ENCODE data around the gene EPN3. TPM values are rescaled to one million over a fixed set of nuclear protein-coding genes. Genes with fewer than 3 reads are reported as not detected.

The EPN3 gene
- total and polyA plus RNA-seq, 2 donors from 2014 or later: 5.0 to 28.7 TPM

- Histone ChIP-seq H3K27ac (ENCODE audit: low read depth in 2 of 2, low read length in 2 of 2) (no peak overlapping the region), H3K4me3 (ENCODE audit: low read length in 3 of 3) (no peak overlapping the region)
- intact Hi-C loops (cut with DNase I): no loop called here
These were observed 55.0 kb downstream of the EPN3 start for GRCh38 chr17:50587571-50587970.

GRCh38 chr17:50588391-50589049 is 56.0 kb downstream of the EPN3 start:
- FAIRE-seq (no peak), DNase-seq (peak in 3 of 5 donors; percentile 52 to 72 (median 59))
- Histone ChIP-seq H3K27ac (ENCODE audit: low read depth in 2 of 2, low read length in 2 of 2) (peak overlapping the region; percentile 35 to 54), H3K9ac (ENCODE audit: low read length in 3 of 3) (peak overlapping the region in 1 of 3 donors; percentile 21), H3K27me3 (ENCODE audit: control insufficient read depth, insufficient read depth, low read length) (no peaks in the 10 kb centered on the region), H3K9me3 (ENCODE audit: control insufficient read depth in 2 of 3, insufficient read depth in 1 of 3, low read length in 3 of 3) (no peaks in the 10 kb centered on the region), H3K36me3 (ENCODE audit: control insufficient read depth in 2 of 3, insufficient read depth in 3 of 3, low read length in 3 of 3) (no peaks in the 10 kb centered on the region), H3K4me3 (ENCODE audit: low read length in 3 of 3) (no peak overlapping the region), H3K4me1 (ENCODE audit: control insufficient read depth in 2 of 3, insufficient read depth in 2 of 3, low read depth in 1 of 3, low read length in 3 of 3) (peaks cover 7 to 26% (median 22%) of the 10 kb centered on the region in 3 donors)
- intact Hi-C loops (cut with DNase I): no loop called here
- TF ChIP-seq CTCF (IDR thresholded peaks at IDR 0.05; ENCODE audit: borderline replicate concordance, extremely low read depth, insufficient read depth): no peak

More at GRCh38 chr17:50587571-50587970, 55.0 kb downstream of the EPN3 start:
- no peak for TF ChIP-seq CTCF (IDR thresholded peaks at IDR 0.05; ENCODE audit: borderline replicate concordance, extremely low read depth, insufficient read depth)
- H3K9ac ChIP-seq (ENCODE audit: low read length in 3 of 3): no peak overlapping the region
- H3K36me3 ChIP-seq (ENCODE audit: control insufficient read depth in 2 of 3, insufficient read depth in 3 of 3, low read length in 3 of 3): no peaks in the 10 kb centered on the region
- peaks cover 7 to 26% (median 22%) of the 10 kb centered on the region in 3 donors for H3K4me1 ChIP-seq (ENCODE audit: control insufficient read depth in 2 of 3, insufficient read depth in 2 of 3, low read depth in 1 of 3, low read length in 3 of 3)
- no peaks in the 10 kb centered on the region for H3K27me3 ChIP-seq (ENCODE audit: control insufficient read depth, insufficient read depth, low read length)
- no peaks in the 10 kb centered on the region for H3K9me3 ChIP-seq (ENCODE audit: control insufficient read depth in 2 of 3, insufficient read depth in 1 of 3, low read length in 3 of 3)
- FAIRE-seq: no peak
- no peak for DNase-seq

GRCh38 chr17:50589095-50589705 is 56.7 kb downstream of the EPN3 start:
- DNase-seq (peak in 3 of 5 donors; percentile 76 to 90 (median 89)), FAIRE-seq (no peak)
- Histone ChIP-seq H3K36me3 (ENCODE audit: control insufficient read depth in 2 of 3, insufficient read depth in 3 of 3, low read length in 3 of 3) (no peaks in the 10 kb centered on the region), H3K9me3 (ENCODE audit: control insufficient read depth in 2 of 3, insufficient read depth in 1 of 3, low read length in 3 of 3) (no peaks in the 10 kb centered on the region), H3K9ac (ENCODE audit: low read length in 3 of 3) (peak overlapping the region in 1 of 3 donors; percentile 21), H3K4me1 (ENCODE audit: control insufficient read depth in 2 of 3, insufficient read depth in 2 of 3, low read depth in 1 of 3, low read length in 3 of 3) (peaks cover 7 to 26% (median 22%) of the 10 kb centered on the region in 3 donors), H3K27me3 (ENCODE audit: control insufficient read depth, insufficient read depth, low read length) (no peaks in the 10 kb centered on the region), H3K27ac (ENCODE audit: low read depth in 2 of 2, low read length in 2 of 2) (peak overlapping the region; percentile 35 to 59), H3K4me3 (ENCODE audit: low read length in 3 of 3) (peak overlapping the region in 1 of 3 donors; percentile 10)
- intact Hi-C loops (cut with DNase I): no loop called here
- TF ChIP-seq CTCF (IDR thresholded peaks at IDR 0.05; ENCODE audit: borderline replicate concordance, extremely low read depth, insufficient read depth): no peak
